Non-pigmented ciliary epithelial cell (primary cell): Measurements from ENCODE around the gene CCDC146.
"Not testable (repeated sequence)": the region's sequence is repeated elsewhere in the genome, so short reads cannot be mapped to it uniquely, and the experiment has no call there.

Experiments used
- DNase-seq: peaks from one replicate; pipeline ENCODE4 v3.0.0-alpha.2; 2010; ENCODE audit warnings: low read depth

The CCDC146 gene

GRCh38 chr7:77140291-77140690, 17.9 kb downstream of the CCDC146 start:
- not testable (repeated sequence) for DNase-seq

GRCh38 chr7:77152232-77152631, 29.8 kb downstream of the CCDC146 start:
- DNase-seq, result not testable (repeated sequence)

- DNase-seq, result not testable (repeated sequence)
Measured at GRCh38 chr7:77154917-77155464, 32.6 kb downstream of the CCDC146 start.

- DNase-seq, result not testable (repeated sequence)
Measured at GRCh38 chr7:77155601-77156377, 33.4 kb downstream of the CCDC146 start.

GRCh38 chr7:77157034-77157433, 34.6 kb downstream of the CCDC146 start:
- not testable (repeated sequence) for DNase-seq

- no peak for DNase-seq
Measured at GRCh38 chr7:77157446-77157845, 35.0 kb downstream of the CCDC146 start.

- not testable (repeated sequence) for DNase-seq
Measured at GRCh38 chr7:77171073-77171472, 48.7 kb downstream of the CCDC146 start.

- DNase-seq, result not testable (repeated sequence)
Measured at GRCh38 chr7:77172437-77173172, 50.2 kb downstream of the CCDC146 start.

GRCh38 chr7:77174418-77174817, 52.0 kb downstream of the CCDC146 start:
- not testable (repeated sequence) for DNase-seq

- not testable (repeated sequence) for DNase-seq
Measured at GRCh38 chr7:77175274-77175800, 52.9 kb downstream of the CCDC146 start.

- DNase-seq, result not testable (repeated sequence)
Measured at GRCh38 chr7:77177321-77177904, 55.0 kb downstream of the CCDC146 start.

GRCh38 chr7:77178024-77178423, 55.6 kb downstream of the CCDC146 start:
- not testable (repeated sequence) for DNase-seq

GRCh38 chr7:77181015-77181595, 58.7 kb downstream of the CCDC146 start:
- no peak for DNase-seq

GRCh38 chr7:77181734-77182133, 59.3 kb downstream of the CCDC146 start:
- DNase-seq, result no peak

GRCh38 chr7:77182261-77182660, 59.8 kb downstream of the CCDC146 start:
- no peak for DNase-seq

GRCh38 chr7:77184463-77184862, 62.0 kb downstream of the CCDC146 start:
- no peak for DNase-seq

GRCh38 chr7:77184990-77185389, 62.6 kb downstream of the CCDC146 start:
- no peak for DNase-seq

- DNase-seq, result no peak
Measured at GRCh38 chr7:77185866-77186265, 63.5 kb downstream of the CCDC146 start.

GRCh38 chr7:77188731-77189437, 66.5 kb downstream of the CCDC146 start:
- DNase-seq, result no peak

GRCh38 chr7:77197141-77197540, 74.7 kb downstream of the CCDC146 start:
- DNase-seq, result no peak
